CD14-positive monocyte (primary cell): ENCODE data around the gene RASAL2. TPM values are rescaled to one million over a fixed set of nuclear protein-coding genes. Genes with fewer than 3 reads are reported as not detected.

Experiments used
- DNase-seq, 3 donors: peaks; one replicate each; pipeline ENCODE4 v3.0.0-alpha.2; 2011 to 2022
- H2AFZ ChIP-seq: 2 replicates; pipeline ENCODE4 v1.6.0; 2012; ENCODE audit warnings: mild to moderate bottlenecking, low read depth, low read length, inconsistent platforms; ENCODE audit not compliant: insufficient read depth, poor library complexity, severe bottlenecking
- H3K27ac ChIP-seq, 2 donors: 1 replicate in 1 of 2; 2 replicates in 1 of 2; pipeline ENCODE4 v1.5.1; 2012 to 2013; ENCODE audit warnings: low read length in 2 of 2, control low read depth in 1 of 2, inconsistent platforms in 1 of 2, low read depth in 1 of 2, mild to moderate bottlenecking in 1 of 2
- H3K27me3 ChIP-seq, 2 donors: one replicate each; pipeline versions ENCODE4 v1.6.0 to v1.6.1; 2011 to 2013; ENCODE audit warnings: low read length in 2 of 2; ENCODE audit not compliant: control insufficient read depth in 2 of 2, insufficient read depth in 2 of 2
- H3K36me3 ChIP-seq, 2 donors: replicated peaks in 1 of 2; 1 replicate in 1 of 2; 2 replicates in 1 of 2; pipeline versions ENCODE4 v1.5.1 to v1.6.1; 2012 to 2013; ENCODE audit warnings: low read length in 2 of 2, control low read depth in 1 of 2, inconsistent platforms in 1 of 2, mild to moderate bottlenecking in 1 of 2; ENCODE audit not compliant: insufficient read depth in 2 of 2, control insufficient read depth in 1 of 2
- H3K4me1 ChIP-seq, 2 donors: 1 replicate in 1 of 2; 2 replicates in 1 of 2; pipeline versions ENCODE4 v1.5.1 to v1.6.1; 2012 to 2013; ENCODE audit warnings: low read length in 2 of 2, control low read depth in 1 of 2, inconsistent platforms in 1 of 2, mild to moderate bottlenecking in 1 of 2, moderate library complexity in 1 of 2; ENCODE audit not compliant: insufficient read depth in 2 of 2, control insufficient read depth in 1 of 2
- H3K4me2 ChIP-seq: replicated peaks from 2 replicates; pipeline ENCODE3; 2012; ENCODE audit warnings: low read length, moderate library complexity, mild to moderate bottlenecking; ENCODE audit not compliant: poor library complexity, severe bottlenecking; ENCODE audit errors: extremely low read depth
- H3K4me3 ChIP-seq, 3 experiments: fragments of 200-600 bp in 1 of 3; sonication (generic) in 1 of 3; replicated peaks in 1 of 3; 1 replicate in 2 of 3; 2 replicates in 1 of 3; pipeline ENCODE4 v1.5.1; 2011 to 2013; ENCODE audit warnings: low read length in 3 of 3, mild to moderate bottlenecking in 3 of 3, control low read depth in 2 of 3, low read depth in 2 of 3, inconsistent platforms in 1 of 3, moderate library complexity in 1 of 3
- H3K79me2 ChIP-seq: 2 replicates; pipeline ENCODE4 v1.6.0; 2012; ENCODE audit warnings: mild to moderate bottlenecking, control low read depth, inconsistent platforms, low read length, moderate library complexity; ENCODE audit not compliant: insufficient read depth
- H3K9ac ChIP-seq: 2 replicates; pipeline ENCODE4 v1.6.0; 2017; ENCODE audit warnings: low read length, mild to moderate bottlenecking; ENCODE audit not compliant: insufficient read depth, poor library complexity, severe bottlenecking
- H3K9me3 ChIP-seq, 2 donors: replicated peaks in 1 of 2; 1 replicate in 1 of 2; 2 replicates in 1 of 2; pipeline versions ENCODE4 v1.5.1 to v1.6.1; 2012 to 2013; ENCODE audit warnings: low read length in 2 of 2, control low read depth in 1 of 2; ENCODE audit not compliant: control insufficient read depth in 1 of 2, insufficient read depth in 1 of 2
- H4K20me1 ChIP-seq: 2 replicates; pipeline ENCODE4 v1.6.0; 2012; ENCODE audit warnings: mild to moderate bottlenecking, low read length, control low read depth, moderate library complexity; ENCODE audit not compliant: insufficient read depth
- H3K27ac Mint-ChIP-seq, 7 donors: one replicate each; pipeline ENCODE4 v1.8.0; 2020; ENCODE audit warnings: mild to moderate bottlenecking in 7 of 7, mixed read lengths in 7 of 7, moderate library complexity in 6 of 7, inconsistent platforms in 2 of 7
- H3K27me3 Mint-ChIP-seq, 3 donors: one replicate each; pipeline ENCODE4 v1.8.0; 2021 to 2022; ENCODE audit warnings: low read depth in 3 of 3, mild to moderate bottlenecking in 3 of 3, mixed read lengths in 3 of 3, moderate library complexity in 3 of 3, inconsistent platforms in 1 of 3
- H3K36me3 Mint-ChIP-seq, 2 donors: one replicate each; pipeline ENCODE4 v1.8.0; 2020; ENCODE audit warnings: mixed read lengths in 2 of 2, inconsistent platforms in 1 of 2, mild to moderate bottlenecking in 1 of 2
- H3K4me1 Mint-ChIP-seq: one replicate; pipeline ENCODE4 v1.8.0; 2020; ENCODE audit warnings: mild to moderate bottlenecking, mixed read lengths
- H3K4me3 Mint-ChIP-seq, 2 donors: one replicate each; pipeline ENCODE4 v1.8.0; 2020; ENCODE audit warnings: mild to moderate bottlenecking in 2 of 2, mixed read lengths in 2 of 2, moderate library complexity in 1 of 2
- H3K9me3 Mint-ChIP-seq, 7 donors: one replicate each; pipeline ENCODE4 v1.8.0; 2020 to 2022; ENCODE audit warnings: mixed read lengths in 7 of 7, mild to moderate bottlenecking in 6 of 7, moderate library complexity in 6 of 7, inconsistent platforms in 2 of 7
- WGBS: methylation state at CpG from one replicate; pipeline ENCODE4 v1.1.5; 2013; ENCODE audit warnings: missing lambda C conversion rate; ENCODE audit not compliant: insufficient coverage; 5-methylcytosine and 5-hydroxymethylcytosine counted together
- intact Hi-C, 2 donors: fragments of 100-400 bp; cut with micrococcal nuclease; formaldehyde crosslinking; loops; one replicate each; pipeline versions ENCODE4 v1.15.0 to v1.15.1; 2023
- polyA plus RNA-seq, 3 donors: library from polyadenylated mRNA; depleted of rRNA in 1 of 3; unstranded in 2 of 3; stranded (reverse) in 1 of 3; fragments of 300-500 nt in 2 of 3; fragments of >200 nt in 1 of 3; fragmentation: Illumina TruSeq in 2 of 3; gene quantifications; 1 replicate in 2 of 3; 2 replicates in 1 of 3; pipeline ENCODE4 v1.2.3, GENCODE V29; 2012 to 2021
- TF ChIP-seq, protein P1 (sequence below): fragments of 200-600 bp; IDR thresholded peaks from one replicate; pipeline ENCODE4 v1.8.0; 2022; ENCODE audit warnings: antibody characterized with exemption, mild to moderate bottlenecking

RASAL2 gene
- polyA plus RNA-seq, 3 donors: 0.15 to 1.00 (median 0.63) TPM

DNA sequence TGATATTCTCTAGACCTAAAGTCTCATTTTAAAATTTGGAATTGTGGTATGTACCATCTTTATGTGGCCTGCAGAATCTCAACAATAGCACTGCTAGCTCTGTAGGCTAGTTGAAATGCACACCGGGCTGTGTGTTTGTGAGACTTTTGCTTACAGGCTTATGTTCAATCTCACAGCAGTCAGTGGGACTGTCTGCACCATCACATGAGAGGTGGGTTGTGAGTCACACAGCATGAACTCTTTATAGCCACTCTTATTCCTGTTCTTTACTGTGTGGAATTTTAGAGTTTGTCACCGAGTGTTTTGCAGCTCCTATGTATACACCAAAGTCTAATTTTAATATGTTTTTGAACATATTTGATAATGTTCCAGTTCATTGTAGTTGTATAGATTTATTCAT is 74.6 kb downstream of the RASAL2 start:
- H2AFZ ChIP-seq: no peak overlapping the region
- no peak for DNase-seq
- peaks cover 0 to 1% (median 0%) of the 10 kb centered on the region in 3 donors for H3K27me3 Mint-ChIP-seq
- H3K4me1 ChIP-seq: no peaks in the 10 kb centered on the region
- WGBS: no CpG with 5 or more reads among the region's 2 CpGs
- H3K4me3 Mint-ChIP-seq: no peak overlapping the region
- H3K9me3 Mint-ChIP-seq: no peaks in the 10 kb centered on the region
- no peak overlapping the region for H3K27ac ChIP-seq
- no peaks in the 10 kb centered on the region for H3K36me3 Mint-ChIP-seq
- intact Hi-C loops: no loop called here
- H3K4me3 ChIP-seq: no peak overlapping the region
- no peaks in the 10 kb centered on the region for H4K20me1 ChIP-seq
- TF ChIP-seq, protein P1, sequence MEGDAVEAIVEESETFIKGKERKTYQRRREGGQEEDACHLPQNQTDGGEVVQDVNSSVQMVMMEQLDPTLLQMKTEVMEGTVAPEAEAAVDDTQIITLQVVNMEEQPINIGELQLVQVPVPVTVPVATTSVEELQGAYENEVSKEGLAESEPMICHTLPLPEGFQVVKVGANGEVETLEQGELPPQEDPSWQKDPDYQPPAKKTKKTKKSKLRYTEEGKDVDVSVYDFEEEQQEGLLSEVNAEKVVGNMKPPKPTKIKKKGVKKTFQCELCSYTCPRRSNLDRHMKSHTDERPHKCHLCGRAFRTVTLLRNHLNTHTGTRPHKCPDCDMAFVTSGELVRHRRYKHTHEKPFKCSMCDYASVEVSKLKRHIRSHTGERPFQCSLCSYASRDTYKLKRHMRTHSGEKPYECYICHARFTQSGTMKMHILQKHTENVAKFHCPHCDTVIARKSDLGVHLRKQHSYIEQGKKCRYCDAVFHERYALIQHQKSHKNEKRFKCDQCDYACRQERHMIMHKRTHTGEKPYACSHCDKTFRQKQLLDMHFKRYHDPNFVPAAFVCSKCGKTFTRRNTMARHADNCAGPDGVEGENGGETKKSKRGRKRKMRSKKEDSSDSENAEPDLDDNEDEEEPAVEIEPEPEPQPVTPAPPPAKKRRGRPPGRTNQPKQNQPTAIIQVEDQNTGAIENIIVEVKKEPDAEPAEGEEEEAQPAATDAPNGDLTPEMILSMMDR: no peak
- H3K27ac Mint-ChIP-seq: no peak overlapping the region
- no peak overlapping the region for H3K4me2 ChIP-seq
- no peaks in the 10 kb centered on the region for H3K27me3 ChIP-seq
- H3K9ac ChIP-seq: no peak overlapping the region
- H3K9me3 ChIP-seq: no peaks in the 10 kb centered on the region
- H3K36me3 ChIP-seq: no peaks in the 10 kb centered on the region
- no peaks in the 10 kb centered on the region for H3K4me1 Mint-ChIP-seq
- no peaks in the 10 kb centered on the region for H3K79me2 ChIP-seq

GRCh38 chr1:178169649-178170048 is 75.7 kb downstream of the RASAL2 start:
- Histone ChIP-seq H3K27ac (no peak overlapping the region), H3K36me3 (no peaks in the 10 kb centered on the region), H3K79me2 (no peaks in the 10 kb centered on the region), H3K9me3 (no peaks in the 10 kb centered on the region), H3K9ac (no peak overlapping the region), H3K4me2 (no peak overlapping the region), H2AFZ (no peak overlapping the region), H3K4me3 (no peak overlapping the region), H3K4me1 (no peaks in the 10 kb centered on the region), H3K27me3 (no peaks in the 10 kb centered on the region), H4K20me1 (no peaks in the 10 kb centered on the region)
- intact Hi-C loops: no loop called here
- H3K4me3 Mint-ChIP-seq: no peak overlapping the region
- no CpG with 5 or more reads among the region's 1 CpG for WGBS
- H3K27ac Mint-ChIP-seq: no peak overlapping the region
- TF ChIP-seq, protein P1: no peak
- peaks cover 0 to 1% (median 0%) of the 10 kb centered on the region in 3 donors for H3K27me3 Mint-ChIP-seq
- H3K9me3 Mint-ChIP-seq: no peaks in the 10 kb centered on the region
- DNase-seq: no peak
- H3K36me3 Mint-ChIP-seq: no peaks in the 10 kb centered on the region
- H3K4me1 Mint-ChIP-seq: no peaks in the 10 kb centered on the region
